Left lung (tissue), 10 donors: ENCODE measurements around the gene ZNF236. TPM values are rescaled to one million over a fixed set of nuclear protein-coding genes. Genes with fewer than 3 reads are reported as not detected.

Experiments used
- ATAC-seq: fragments of 200-7000 bp; cut with Tn5 transposase; one replicate; pipeline ENCODE4 v1.9.1; 2020; ENCODE audit warnings: moderate library complexity
- DNase-seq, 4 donors: peaks; one replicate each; pipeline ENCODE4 v3.0.0-alpha.2; 2013 to 2020
- H3K27ac ChIP-seq, 2 donors: fragments of 200-600 bp; sonication (generic) in 1 of 2; one replicate each; pipeline versions ENCODE4 v1.5.0 to v1.8.0; 2020 to 2021
- H3K27me3 ChIP-seq, 2 donors: fragments of 200-600 bp; sonication (generic) in 1 of 2; one replicate each; pipeline versions ENCODE4 v1.5.0 to v1.8.0; 2020 to 2021
- H3K36me3 ChIP-seq, 2 donors: fragments of 200-600 bp; sonication (generic) in 1 of 2; one replicate each; pipeline versions ENCODE4 v1.5.0 to v1.8.0; 2020 to 2021
- H3K4me1 ChIP-seq, 2 donors: fragments of 200-600 bp; one replicate each; pipeline ENCODE4 v1.8.0; 2021
- H3K4me3 ChIP-seq, 2 donors: fragments of 200-600 bp; sonication (generic) in 1 of 2; one replicate each; pipeline versions ENCODE4 v1.5.0 to v1.8.0; 2020 to 2021; ENCODE audit warnings: mild to moderate bottlenecking in 1 of 2
- H3K9me3 ChIP-seq, 2 donors: fragments of 200-600 bp; sonication (generic) in 1 of 2; one replicate each; pipeline versions ENCODE4 v1.5.0 to v1.8.0; 2020 to 2021
- intact Hi-C, 2 donors: fragments of 100-400 bp; cut with DNase I; formaldehyde crosslinking; loops; one replicate each; pipeline versions ENCODE4 v1.11.2 to v1.14.2; 2022
- polyA plus RNA-seq, 6 donors: library from polyadenylated mRNA; unstranded; fragments of 120-200 nt; gene quantifications; one replicate each; pipeline ENCODE4 v1.2.1, GENCODE V29; 2013; ENCODE audit not compliant: insufficient read length in 6 of 6
- total RNA-seq, 2 donors: library from RNA; stranded (reverse); fragmentation: NEBNext Ultra II Directional; extraction: Animal tissue kit (Norgen Biotek cat#: 25700); gene quantifications; one replicate each; pipeline ENCODE4 v1.2.1, GENCODE V29; 2021
- TF ChIP-seq, protein P1 (sequence below), 2 donors: fragments of 200-600 bp; sonication (generic) in 1 of 2; IDR thresholded peaks; one replicate each; pipeline versions ENCODE4 v1.5.0 to v1.8.0; 2021; ENCODE audit warnings: antibody characterized with exemption in 2 of 2
- donor health status: DM: no; HTN: yes; CAD: no.
- donor health status: DM: no; HTN: no; CAD: no.

ZNF236 gene
- total and polyA plus RNA-seq, 8 donors = 10.9 to 15.1 (median 12.5) TPM

GRCh38 chr18:76972846-76973519 lies 150.6 kb downstream of the ZNF236 start:
- ATAC-seq (no peak), DNase-seq (peak in 1 of 4 donors; percentile 43)
- Histone ChIP-seq H3K27me3 (no peaks in the 10 kb centered on the region), H3K36me3 (peaks cover 0 to 22% of the 10 kb centered on the region in 2 donors), H3K4me3 (no peak overlapping the region), H3K27ac (no peak overlapping the region), H3K4me1 (no peaks in the 10 kb centered on the region), H3K9me3 (no peaks in the 10 kb centered on the region)
- intact Hi-C loops = no loop called here
- TF ChIP-seq, protein P1, sequence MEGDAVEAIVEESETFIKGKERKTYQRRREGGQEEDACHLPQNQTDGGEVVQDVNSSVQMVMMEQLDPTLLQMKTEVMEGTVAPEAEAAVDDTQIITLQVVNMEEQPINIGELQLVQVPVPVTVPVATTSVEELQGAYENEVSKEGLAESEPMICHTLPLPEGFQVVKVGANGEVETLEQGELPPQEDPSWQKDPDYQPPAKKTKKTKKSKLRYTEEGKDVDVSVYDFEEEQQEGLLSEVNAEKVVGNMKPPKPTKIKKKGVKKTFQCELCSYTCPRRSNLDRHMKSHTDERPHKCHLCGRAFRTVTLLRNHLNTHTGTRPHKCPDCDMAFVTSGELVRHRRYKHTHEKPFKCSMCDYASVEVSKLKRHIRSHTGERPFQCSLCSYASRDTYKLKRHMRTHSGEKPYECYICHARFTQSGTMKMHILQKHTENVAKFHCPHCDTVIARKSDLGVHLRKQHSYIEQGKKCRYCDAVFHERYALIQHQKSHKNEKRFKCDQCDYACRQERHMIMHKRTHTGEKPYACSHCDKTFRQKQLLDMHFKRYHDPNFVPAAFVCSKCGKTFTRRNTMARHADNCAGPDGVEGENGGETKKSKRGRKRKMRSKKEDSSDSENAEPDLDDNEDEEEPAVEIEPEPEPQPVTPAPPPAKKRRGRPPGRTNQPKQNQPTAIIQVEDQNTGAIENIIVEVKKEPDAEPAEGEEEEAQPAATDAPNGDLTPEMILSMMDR (IDR thresholded peaks at IDR 0.05) = no peak

- DNase-seq = no peak
These were observed 151.3 kb downstream of the ZNF236 start for GRCh38 chr18:76973520-76974266.

GRCh38 chr18:76974386-76974785 lies 152.0 kb downstream of the ZNF236 start:
- Histone ChIP-seq H3K27me3 (no peaks in the 10 kb centered on the region), H3K4me1 (no peaks in the 10 kb centered on the region), H3K9me3 (no peaks in the 10 kb centered on the region), H3K4me3 (no peak overlapping the region), H3K27ac (no peak overlapping the region), H3K36me3 (peaks cover 0 to 9% of the 10 kb centered on the region in 2 donors)
- intact Hi-C loops = no loop called here
- TF ChIP-seq, protein P1 (IDR thresholded peaks at IDR 0.05) = no peak
- no peak for ATAC-seq
- DNase-seq = no peak

More at GRCh38 chr18:76973520-76974266, 151.3 kb downstream of the ZNF236 start:
- Histone ChIP-seq H3K27me3 (no peaks in the 10 kb centered on the region), H3K36me3 (peaks cover 0 to 16% of the 10 kb centered on the region in 2 donors), H3K4me3 (no peak overlapping the region), H3K4me1 (no peaks in the 10 kb centered on the region), H3K27ac (no peak overlapping the region), H3K9me3 (no peaks in the 10 kb centered on the region)
- no peak for ATAC-seq
- intact Hi-C loops = no loop called here
- TF ChIP-seq, protein P1 (IDR thresholded peaks at IDR 0.05) = no peak

GRCh38 chr18:76975577-76976110 lies 153.3 kb downstream of the ZNF236 start:
- Histone ChIP-seq H3K27ac (no peak overlapping the region), H3K4me1 (no peaks in the 10 kb centered on the region), H3K36me3 (peaks cover 0 to 7% of the 10 kb centered on the region in 2 donors), H3K9me3 (no peaks in the 10 kb centered on the region), H3K4me3 (no peak overlapping the region), H3K27me3 (no peaks in the 10 kb centered on the region)
- intact Hi-C loops = no loop called here
- no peak for DNase-seq
- TF ChIP-seq, protein P1 (IDR thresholded peaks at IDR 0.05) = no peak
- ATAC-seq = no peak

DNA sequence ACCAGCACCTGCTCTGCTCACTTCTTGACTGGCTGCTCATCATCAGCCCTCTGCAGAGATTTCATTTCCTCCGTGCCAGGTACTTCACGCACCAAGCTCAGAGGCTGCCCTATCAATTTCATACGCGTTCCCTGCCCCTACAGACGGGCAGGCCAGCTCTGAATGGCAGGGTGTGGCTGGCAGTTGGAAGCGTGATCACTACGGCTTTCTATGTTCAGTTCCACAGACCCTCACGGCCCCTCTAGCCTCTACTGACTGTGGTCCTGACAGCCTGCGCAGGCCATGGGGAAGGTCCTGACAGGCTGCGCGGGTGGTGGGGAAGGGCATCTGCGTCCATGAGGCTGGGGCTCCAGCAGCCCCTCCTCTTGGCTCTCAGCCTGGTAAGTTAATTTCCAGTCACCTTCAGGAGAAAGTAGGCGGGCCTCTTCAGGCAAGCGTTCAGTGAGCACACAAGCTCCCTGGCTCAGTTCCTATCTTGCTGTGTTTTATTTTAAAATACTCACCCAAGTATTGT lies 154.8 kb downstream of the ZNF236 start:
- Histone ChIP-seq H3K9me3 (no peaks in the 10 kb centered on the region), H3K27me3 (no peaks in the 10 kb centered on the region), H3K27ac (no peak overlapping the region), H3K4me1 (no peaks in the 10 kb centered on the region), H3K4me3 (no peak overlapping the region), H3K36me3 (peaks cover 0 to 7% of the 10 kb centered on the region in 2 donors)
- TF ChIP-seq, protein P1 (IDR thresholded peaks at IDR 0.05) = no peak
- intact Hi-C loops = no loop called here
- ATAC-seq (peak; percentile 87), DNase-seq (peak in 2 of 4 donors; percentile 64 to 67)
